NCI-H748 (cell line): ENCODE measurements around the gene NOL4L.
"Not testable (repeated sequence)": the region's sequence is repeated elsewhere in the genome, so short reads cannot be mapped to it uniquely, and the experiment has no call there.

ENCODE experiments used
- DNase-seq: peaks from one replicate; lab custom pipeline; 2025; ENCODE audit not compliant: unreplicated experiment; lab: John Stamatoyannopoulos, UW

Gene NOL4L

DNA sequence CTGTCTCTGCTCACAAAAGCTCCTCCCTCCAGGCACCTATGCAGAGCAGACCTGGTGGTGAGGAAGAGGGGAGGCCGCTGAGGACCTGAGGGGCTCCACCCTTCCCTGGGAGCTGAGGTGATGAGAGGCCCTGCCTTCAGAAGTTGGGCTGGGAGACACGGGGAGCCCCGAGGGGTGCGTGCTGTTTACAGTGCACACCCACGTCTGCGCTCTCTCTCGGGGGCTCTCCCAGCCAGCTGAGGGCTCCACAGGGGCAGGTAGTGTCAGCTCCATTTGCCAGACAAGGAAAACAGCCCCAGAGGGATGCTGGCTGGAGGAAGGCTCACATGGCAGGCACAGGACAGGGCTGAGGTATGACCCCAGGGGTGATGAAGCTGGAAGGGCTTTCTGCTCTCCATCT, 13.5 kb upstream of the NOL4L start:
- no peak for DNase-seq

DNA sequence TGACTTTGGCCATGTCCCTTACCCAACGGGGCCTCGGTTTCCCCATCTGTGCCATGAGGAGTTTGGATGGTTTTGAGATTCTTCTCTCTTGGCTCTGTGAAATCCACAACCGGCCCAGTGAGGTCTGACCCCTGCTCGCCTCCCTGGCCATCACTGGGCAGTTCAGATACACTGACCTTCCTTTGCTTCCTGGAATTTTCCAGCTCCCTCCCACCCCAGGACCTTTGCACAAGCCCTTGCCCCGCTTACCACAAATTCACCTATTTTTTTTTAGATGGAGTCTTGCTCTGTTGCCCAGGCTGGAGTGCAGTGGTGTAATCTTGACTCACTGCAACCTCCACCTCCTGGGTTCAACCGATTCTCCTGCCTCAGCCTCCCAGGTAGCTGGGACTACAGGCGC, 12.6 kb upstream of the NOL4L start:
- no peak for DNase-seq

DNA sequence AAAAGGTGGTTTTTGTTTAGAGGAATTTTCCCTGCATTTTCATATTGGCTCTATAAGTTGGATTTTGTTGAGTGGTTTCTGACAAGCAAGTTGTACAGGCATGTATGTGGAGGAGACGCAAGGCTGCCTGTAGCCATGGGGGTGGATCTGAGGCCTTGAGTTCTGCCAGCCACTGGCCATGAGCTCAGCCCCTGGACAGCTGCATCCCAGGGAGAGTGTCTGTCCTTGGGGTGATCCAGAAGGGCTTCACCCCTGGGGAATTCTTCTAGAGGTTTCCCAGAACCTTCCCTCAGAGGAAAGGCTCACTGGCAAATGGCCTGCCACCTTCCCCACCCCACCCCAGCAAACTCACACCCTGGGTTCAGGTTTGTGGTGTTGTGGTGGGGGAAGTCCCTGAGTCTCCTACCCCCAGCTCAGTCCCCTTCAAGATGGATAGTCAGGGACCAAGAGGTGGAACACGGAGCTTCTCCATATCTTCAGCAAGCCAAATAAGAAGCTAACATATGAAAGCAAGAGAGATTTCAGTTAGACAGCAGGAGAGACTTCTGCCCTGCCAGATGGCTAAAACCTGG, 11.6 kb upstream of the NOL4L start:
- no peak for DNase-seq

DNA sequence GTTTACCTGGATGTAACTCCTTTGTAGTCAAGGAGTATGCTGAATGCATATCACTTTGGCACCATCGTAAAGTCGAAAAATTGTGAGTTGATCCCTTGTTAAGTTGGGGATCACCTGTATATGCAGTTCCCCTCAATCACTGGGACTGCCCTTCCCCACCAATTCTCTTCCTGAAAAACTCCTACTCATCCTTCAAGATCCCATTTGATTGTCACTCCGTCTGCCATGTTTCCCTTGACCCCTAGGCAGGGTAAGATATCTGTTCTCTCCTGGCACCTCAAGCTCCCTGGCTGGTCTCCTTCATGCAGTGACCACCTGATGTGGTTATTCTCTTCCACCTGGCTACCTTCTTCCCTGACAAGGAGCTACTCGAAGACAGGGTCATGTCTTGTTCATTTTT, 10.0 kb upstream of the NOL4L start:
- no peak for DNase-seq

DNA sequence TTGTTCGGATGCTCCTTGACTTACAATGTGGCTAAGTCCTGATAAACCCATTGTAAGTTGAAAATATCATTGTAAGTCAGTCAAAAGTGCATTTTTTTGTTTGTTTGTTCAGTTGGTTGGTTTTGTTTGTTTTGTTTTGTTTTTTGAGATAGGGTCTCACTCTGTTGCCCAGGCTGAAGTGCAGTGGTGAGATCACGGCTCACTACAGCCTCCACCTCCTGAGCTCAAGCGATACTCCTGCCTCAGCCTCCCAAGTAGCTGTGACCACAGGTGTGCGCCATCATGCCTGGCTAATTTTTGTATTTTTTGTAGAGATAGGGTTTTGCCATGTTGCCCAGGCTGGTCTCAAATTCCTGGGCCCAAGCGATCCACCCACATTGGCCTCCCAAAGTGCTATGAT, 9.5 kb upstream of the NOL4L start:
- DNase-seq, result not testable (repeated sequence)

DNA sequence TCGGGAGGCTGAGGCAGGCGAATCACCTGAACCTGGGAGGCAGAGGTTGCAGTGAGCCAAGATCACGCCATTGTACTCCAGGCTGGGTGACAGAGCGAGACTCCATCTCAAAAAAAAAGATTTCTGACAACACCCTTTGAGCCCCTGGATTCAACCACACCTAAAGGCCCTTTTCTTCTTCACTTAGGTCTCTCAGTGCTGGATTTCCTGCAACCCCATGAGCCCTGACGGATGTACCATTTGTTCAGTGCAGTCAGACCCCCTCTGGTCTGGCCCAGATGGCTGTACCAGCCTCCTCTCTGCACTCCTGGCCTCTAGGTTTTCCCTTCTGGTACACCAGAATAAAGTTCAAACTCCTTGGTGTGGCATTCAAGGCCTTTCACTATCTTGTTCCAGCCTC, 9.1 kb upstream of the NOL4L start:
- DNase-seq, result no peak

DNA sequence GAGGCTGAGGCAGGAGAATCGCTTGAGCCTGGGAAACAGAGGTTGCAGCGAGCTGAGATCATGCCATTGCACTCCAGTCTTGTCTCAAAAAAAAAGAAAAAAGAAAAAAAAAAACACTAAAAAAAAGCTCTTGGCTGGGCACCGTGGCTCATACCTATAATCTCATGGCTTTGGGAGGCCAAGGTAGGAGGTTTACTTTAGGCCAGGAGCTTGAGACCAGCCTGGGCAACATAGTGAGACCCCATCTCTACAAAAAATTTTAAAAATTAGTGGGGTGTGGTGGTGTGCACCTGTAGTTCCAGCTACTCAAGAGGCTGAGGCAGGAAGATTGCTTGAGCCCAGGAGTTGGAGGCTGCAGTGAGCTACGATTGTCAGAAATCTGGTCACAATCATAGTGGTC, 7.5 kb upstream of the NOL4L start:
- not testable (repeated sequence) for DNase-seq

DNA sequence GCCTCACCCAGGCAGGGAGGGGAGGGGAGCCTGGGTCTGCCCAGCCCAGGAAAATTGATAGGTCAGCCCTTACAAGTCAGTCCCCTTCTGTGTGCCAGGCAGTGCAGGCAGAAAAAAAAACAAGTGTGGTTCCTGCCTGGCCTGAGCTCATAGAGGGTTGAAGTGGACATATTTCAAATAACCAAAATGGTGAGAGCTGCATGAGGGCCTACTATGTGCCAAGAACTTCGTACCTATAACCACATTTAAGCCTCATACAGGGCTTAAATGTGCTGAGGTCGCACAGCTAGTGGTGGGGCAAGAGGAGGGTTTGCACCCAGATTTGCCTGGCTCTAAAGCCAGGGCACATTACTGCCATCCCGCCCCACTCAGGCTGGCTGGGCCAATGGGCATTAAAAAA, 6.9 kb upstream of the NOL4L start:
- DNase-seq, result no peak

DNA sequence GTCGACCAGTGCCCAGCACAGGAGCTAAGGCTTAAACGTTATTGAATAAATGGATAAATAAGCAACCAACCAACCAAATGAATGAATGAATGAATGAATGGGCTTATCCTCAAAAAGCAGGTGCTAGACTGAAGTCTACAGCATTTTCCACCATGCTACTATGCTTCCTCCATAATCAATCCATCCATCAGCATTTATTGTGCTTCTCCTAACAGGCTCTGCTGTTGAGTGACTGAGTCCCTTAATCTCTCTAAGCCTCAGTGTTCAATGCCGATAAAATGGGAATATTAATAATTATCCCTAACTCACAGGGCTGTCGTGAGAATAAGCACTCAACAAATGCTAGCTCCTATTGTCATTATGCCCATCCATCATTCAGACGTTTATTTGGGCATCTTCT, 4.6 kb upstream of the NOL4L start:
- no peak for DNase-seq

DNA sequence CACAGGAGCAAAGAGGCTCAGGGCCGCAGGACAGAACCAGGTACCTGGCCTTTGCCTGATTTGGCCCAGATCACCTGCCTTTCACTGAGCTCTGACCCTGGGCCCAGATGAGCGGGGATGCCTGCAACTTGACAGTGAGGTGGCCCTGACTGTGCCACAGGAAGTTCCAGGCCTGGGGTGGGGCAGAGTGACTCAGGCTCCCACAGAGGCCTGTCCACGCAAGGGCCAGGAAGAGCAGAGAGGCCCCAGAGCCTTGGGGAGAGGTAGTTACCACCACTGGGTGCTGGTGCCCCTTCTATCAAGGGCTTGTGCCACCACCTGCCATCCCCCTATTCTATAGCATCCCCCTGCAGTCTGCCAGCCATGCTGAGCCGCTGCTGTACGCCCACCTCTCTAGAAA, 4.1 kb upstream of the NOL4L start:
- no peak for DNase-seq

DNA sequence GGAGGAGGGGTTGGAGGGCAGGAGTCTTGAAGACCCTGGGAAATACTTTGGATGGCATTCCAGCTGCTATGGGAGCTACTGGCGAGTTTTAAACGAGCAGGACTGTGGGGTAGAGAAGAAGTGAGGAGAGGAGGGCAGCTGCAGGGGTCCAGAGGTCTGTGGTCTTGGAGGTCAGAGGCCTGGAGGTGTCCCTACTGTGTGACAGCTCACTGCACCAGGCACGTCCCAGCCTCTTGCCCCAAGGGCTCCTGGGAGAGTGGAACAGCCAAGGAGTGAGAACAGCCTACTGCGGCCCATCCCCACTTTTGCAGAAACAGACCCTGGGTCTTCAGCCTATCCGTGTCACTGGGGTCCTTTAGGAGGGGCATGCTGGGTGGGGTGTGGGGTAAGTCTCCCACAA, 2.9 kb upstream of the NOL4L start:
- DNase-seq, result no peak

DNA sequence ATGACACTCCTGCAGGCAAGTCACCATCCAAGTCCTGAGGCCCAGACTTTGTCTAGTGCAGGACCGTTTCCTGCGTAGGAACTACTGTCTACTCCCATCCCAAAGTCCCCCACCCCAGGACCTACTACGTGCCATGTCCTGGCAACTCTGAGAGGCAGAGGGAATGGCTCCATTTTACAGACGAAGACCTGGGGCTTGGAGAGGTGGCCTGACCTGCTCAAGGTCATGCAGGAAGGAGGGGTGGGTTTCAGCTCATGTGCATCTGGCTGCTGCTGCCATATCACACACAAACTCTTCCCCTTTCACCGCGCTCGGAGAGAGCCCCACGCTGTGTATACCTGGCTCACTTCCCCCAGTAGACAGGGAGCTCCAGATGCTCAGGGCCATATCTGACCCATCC, 1.2 kb upstream of the NOL4L start:
- DNase-seq, result no peak

DNA sequence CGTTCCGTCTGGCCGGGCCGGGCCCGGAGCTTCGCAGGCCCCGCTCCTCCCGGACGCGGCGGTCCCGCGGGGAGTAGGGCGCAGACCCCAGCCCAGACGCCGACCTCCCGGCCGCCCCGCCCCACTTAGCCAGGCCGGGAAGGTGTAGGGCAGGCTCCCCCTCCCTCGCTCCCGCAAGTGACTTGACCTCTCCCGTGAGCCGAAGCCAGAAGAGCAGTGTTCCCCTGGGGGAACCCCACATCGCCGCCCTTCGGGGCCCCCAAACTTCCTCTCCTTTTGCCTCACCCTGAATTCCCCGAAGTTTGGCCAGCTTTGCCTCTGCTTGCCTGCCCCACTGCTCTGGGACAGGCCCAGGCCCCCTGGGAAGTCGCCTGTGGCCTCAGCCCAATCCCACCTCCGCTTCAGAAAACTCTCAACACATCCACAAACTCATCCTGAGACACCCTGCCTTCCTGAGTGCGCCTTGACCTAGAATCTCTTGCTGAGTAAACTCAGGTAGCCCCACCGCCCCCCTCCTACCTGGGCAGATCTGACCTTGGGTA, 524 bp upstream of the NOL4L start:
- no peak for DNase-seq

DNA sequence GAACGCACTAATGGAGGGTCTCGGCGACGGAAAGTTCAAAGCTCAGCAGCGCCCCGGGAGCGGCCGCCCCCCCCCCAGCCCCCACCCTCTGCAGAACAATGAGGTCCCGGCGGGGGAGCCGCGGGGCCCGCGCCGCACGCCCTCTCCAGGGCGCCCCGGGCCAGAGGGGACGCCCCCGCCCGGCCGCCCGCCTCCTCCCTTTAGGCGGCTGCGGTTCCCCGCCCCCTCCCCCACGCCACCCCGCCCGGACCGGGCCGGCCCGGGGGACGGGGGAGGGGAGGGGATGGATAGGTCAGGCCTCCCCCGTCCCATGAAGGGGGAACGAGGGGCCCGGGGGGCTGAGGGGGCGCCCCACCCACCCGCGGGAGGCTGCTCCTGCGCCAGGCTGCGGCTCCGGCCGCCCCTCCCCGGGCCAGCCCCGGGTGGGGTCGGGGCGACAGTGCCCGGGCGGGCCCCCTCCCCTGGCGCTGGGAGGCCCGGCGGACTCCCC, 1.5 kb downstream of the NOL4L start:
- DNase-seq, result no peak

DNA sequence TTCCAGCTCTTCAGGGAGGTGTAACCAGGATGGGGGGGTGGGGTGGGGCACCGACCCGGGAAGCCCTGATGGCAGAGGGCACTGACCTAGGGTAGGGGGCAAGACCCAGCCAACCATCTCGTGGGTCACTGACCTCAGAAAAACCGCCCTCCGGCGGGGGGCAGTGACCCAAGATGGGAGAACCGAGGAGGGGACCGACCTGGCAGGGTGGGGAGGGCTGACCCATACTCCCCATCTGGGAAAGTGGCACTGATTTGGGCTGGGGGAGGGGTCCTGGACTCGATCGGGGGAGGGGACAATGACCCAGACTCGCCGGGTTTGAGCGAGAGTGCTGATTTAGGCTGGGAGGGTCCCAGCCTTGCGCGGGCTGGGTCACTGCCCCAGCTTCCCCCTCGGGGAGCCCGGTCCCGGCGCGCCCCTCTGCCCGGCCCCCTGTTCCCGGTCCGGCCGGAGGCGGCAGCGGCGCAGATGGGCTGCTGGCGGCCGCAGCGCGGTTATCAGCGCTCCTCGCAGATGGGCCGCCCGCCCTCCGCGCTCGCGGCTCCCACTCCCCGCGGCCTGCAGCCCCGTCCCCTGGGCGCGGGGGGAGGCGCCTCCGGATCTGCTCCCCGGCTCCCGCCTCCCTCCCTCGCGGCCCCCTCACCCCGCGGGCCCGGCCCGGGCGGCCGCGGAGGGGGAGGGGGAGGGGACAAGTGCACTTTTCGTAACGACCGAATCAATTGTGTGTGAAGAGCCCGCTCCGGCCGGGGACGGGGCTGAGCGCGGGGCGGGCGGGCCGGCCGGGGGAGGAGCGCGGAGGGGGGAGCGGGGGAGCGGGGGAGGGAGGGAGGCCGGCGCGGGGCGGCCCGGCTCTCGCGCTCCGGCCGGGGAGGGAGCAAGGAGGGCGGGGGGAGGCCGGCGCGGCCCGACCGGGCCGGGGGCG, 2.2 kb downstream of the NOL4L start:
- peak; percentile 52 for DNase-seq

DNA sequence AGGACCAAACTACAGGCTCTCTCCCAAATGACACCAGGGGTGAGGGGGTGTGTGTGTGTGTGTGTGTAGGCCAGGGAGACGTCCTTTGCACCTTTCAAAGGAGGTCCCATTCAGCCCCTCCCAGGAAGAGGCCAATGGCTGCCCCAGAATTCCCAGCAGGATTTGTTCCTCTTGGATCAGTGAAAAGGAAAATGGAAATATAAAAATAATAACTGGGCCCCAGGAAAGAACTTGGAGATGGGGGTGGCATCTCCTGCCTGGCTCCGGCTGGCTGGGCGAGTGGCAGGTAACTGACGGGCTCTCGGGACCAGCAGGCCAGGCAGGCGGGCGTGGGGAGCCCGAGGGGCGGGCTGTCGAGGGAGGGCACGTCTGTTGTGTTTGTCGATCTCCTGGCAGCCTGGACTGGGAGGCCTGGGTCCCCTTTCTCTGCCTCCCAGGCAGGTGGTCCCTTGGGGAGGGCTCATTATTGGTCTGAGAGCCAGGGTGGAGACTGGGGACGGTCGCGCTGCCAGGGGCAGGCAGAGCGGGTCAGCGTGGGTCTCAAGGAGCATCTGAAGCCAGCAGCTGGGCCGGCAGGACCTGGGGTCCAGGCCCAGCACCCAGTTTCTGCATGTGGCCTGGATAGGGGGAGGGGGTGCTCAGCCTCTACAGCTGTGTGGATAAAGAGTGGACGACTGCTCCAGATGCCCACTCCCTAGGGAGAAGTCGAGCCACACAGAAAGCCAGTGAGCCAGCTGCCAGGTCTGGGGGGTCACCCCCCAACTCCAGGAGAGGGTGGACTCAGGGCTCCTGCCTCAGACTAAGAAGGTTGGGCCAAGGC, 3.1 kb downstream of the NOL4L start:
- DNase-seq, result no peak

DNA sequence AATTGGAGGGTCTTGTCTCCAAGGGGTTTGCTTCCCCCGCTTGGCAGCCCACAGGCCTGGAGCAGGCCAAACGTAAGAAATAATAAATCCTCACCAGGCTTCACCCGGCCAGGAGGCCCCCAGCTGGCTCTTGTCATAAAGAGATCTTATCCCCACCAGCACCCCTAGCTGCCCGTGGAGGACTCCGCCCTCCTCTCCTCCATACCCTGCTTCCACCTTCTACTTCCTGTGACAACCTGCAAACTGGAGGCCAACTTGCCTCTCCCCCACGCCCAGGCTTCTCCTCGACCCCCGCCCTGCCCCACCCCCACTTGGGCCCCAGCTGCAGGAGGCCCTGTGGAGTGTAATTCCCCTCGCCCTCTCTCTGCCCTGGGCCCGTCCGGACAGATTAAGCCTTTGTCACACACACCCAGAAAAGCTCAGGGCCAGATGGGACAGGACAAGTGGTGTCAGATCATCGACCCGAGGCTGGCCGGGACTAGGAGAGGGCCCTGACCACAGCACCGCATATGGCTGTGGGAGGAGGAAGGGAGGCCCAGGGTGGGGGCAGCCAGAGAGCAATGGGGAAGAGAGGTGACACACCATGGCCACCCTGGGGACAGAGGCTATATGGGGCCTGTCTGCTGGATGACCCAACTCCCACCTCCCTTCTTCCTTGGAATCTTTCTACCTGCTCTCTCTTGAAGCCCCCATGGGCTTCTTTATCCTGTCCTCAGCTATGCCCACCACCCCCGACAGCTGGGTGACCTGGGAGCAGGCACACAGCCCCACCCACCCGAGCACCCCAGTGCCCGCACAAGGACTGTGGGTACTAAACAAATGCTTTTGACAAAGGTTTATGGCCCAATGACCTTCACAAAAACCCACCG, 3.9 kb downstream of the NOL4L start:
- DNase-seq, result no peak

DNA sequence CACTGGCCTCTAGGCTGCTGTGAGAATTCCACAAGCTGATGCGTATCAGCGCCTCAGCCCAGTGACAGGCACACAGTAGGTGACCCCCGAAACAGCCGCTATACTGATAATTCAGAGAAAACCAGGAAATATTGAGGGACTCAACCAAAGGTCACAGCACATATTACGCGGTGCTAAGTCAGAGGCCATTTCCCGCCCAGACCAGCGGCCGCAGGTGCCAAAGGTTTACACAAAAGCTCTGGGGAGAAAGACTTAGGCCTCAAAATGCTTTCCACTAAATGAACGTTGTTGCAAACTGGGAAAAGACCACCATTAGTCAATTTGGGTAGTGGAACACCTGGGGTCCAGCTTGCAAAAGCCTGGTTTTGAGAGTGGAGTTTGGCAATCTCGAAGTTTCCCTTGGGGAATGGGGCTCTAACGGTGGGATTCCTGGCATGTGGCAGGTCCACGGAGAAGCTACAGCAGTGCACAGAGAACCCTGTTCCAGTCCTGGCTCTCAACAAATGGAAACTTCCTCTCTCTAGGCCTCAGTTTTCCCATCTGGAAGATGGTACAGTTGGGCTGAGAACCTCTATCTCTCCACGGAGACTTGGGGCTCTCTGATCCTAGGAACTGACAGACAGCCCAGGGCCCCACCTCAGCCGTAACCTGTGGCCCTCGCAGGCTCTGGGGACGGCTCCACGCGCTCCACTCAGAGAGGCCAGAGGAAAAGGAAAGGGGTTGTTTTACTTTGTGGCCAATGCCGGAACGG, 4.7 kb downstream of the NOL4L start:
- DNase-seq, result no peak

DNA sequence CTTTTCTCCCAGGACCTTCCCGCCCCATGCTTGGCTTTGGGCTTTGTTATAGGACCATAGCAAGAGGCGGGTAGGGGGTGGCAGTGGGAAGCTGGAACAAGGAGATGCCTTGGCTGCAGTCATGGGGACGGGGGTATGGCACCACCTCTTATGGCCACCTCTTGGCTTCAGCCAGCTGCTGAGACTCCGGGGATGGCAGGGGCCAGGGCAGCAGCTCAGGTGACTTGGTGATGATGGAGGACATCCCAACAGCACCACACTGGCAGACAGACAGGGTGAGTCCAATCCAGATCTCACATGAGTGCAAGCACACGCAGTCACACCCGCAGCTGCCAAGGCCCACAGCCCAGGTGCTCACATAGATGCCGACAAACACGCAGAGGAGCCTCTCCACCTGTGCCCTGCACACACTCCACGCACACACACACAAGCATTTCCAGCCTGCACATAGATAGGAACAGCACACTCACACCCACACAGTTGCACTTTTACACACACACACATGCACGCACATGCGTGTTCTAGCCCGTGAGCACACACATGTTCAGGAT, 6.2 kb downstream of the NOL4L start:
- DNase-seq, result no peak
